Astrocyte (in vitro differentiated cells and primary cell): ENCODE measurements around the gene SHOC2. TPM values are rescaled to one million over a fixed set of nuclear protein-coding genes. Genes with fewer than 3 reads are reported as not detected.
A peak's percentile ranks its signal among the peaks of the same experiment; 100 is the strongest.

Experiments
- DNase-seq: peaks from one replicate; pipeline ENCODE4 v3.0.0-alpha.2; 2010; ENCODE audit warnings: low read depth
- FAIRE-seq: peaks from 2 replicates; lab custom pipeline; 2011; peaks lifted over from hg19 to GRCh38; lab: Jason Lieb, UNC
- H2AFZ ChIP-seq: 2 replicates; pipeline ENCODE4 v1.6.0; 2012; ENCODE audit warnings: low read depth, low read length, inconsistent platforms
- H3K27ac ChIP-seq: 2 replicates; pipeline ENCODE4 v1.5.1; 2011; ENCODE audit warnings: low read depth, low read length, inconsistent platforms
- H3K27me3 ChIP-seq: 2 replicates; pipeline ENCODE4 v1.6.0; 2011; ENCODE audit warnings: low read length, inconsistent platforms; ENCODE audit not compliant: insufficient read depth
- H3K36me3 ChIP-seq: 2 replicates; pipeline ENCODE4 v1.5.1; 2011; ENCODE audit warnings: low read length, inconsistent platforms; ENCODE audit not compliant: insufficient read depth
- H3K4me1 ChIP-seq: 2 replicates; pipeline ENCODE4 v1.5.1; 2011; ENCODE audit warnings: low read length, inconsistent platforms; ENCODE audit not compliant: insufficient read depth
- H3K4me2 ChIP-seq: 2 replicates; pipeline ENCODE4 v1.6.0; 2012; ENCODE audit warnings: low read length, inconsistent platforms
- H3K4me3 ChIP-seq: 2 replicates; pipeline ENCODE4 v1.5.1; 2011; ENCODE audit warnings: low read depth, mild to moderate bottlenecking, low read length, inconsistent platforms; ENCODE audit not compliant: insufficient read depth
- H3K79me2 ChIP-seq: 2 replicates; pipeline ENCODE4 v1.6.0; 2012; ENCODE audit warnings: mild to moderate bottlenecking, low read length, inconsistent platforms; ENCODE audit not compliant: insufficient read depth
- H3K9ac ChIP-seq: 2 replicates; pipeline ENCODE4 v1.6.0; 2012; ENCODE audit warnings: mild to moderate bottlenecking, low read length, inconsistent platforms
- H3K9me3 ChIP-seq: 2 replicates; pipeline ENCODE4 v1.5.1; 2012; ENCODE audit warnings: low read depth, mild to moderate bottlenecking, low read length, inconsistent platforms; ENCODE audit not compliant: insufficient read depth
- H4K20me1 ChIP-seq: 2 replicates; pipeline ENCODE4 v1.6.0; 2012; ENCODE audit warnings: low read length, inconsistent platforms; ENCODE audit not compliant: insufficient read depth
- H3K27ac Mint-ChIP-seq: one replicate; pipeline ENCODE4 v1.8.0; 2021; ENCODE audit warnings: mild to moderate bottlenecking, mixed read lengths; ENCODE audit not compliant: unreplicated experiment
- H3K27me3 Mint-ChIP-seq: one replicate; pipeline ENCODE4 v1.8.0; 2021; ENCODE audit warnings: low read depth, mixed read lengths; ENCODE audit not compliant: unreplicated experiment
- H3K36me3 Mint-ChIP-seq: one replicate; pipeline ENCODE4 v1.8.0; 2021; ENCODE audit warnings: low read depth, mixed read lengths; ENCODE audit not compliant: unreplicated experiment
- H3K4me1 Mint-ChIP-seq: one replicate; pipeline ENCODE4 v1.8.0; 2021; ENCODE audit warnings: low read depth, mixed read lengths; ENCODE audit not compliant: unreplicated experiment
- H3K4me3 Mint-ChIP-seq: one replicate; pipeline ENCODE4 v1.8.0; 2021; ENCODE audit warnings: mild to moderate bottlenecking, moderate library complexity, mixed read lengths; ENCODE audit not compliant: unreplicated experiment
- H3K9me3 Mint-ChIP-seq: one replicate; pipeline ENCODE4 v1.8.0; 2021; ENCODE audit warnings: mild to moderate bottlenecking, mixed read lengths; ENCODE audit not compliant: unreplicated experiment
- CTCF ChIP-seq: IDR thresholded peaks from 2 replicates; pipeline ENCODE4 v1.5.1; 2011; ENCODE audit warnings: low read depth, mild to moderate bottlenecking, inconsistent platforms, low read length, moderate library complexity; ENCODE audit not compliant: insufficient read depth
- EZH2 ChIP-seq: IDR thresholded peaks from 2 replicates; pipeline ENCODE4 v1.6.1; 2012; ENCODE audit warnings: mild to moderate bottlenecking, low read length, inconsistent platforms; ENCODE audit not compliant: insufficient read depth
- total RNA-seq: library from RNA; stranded (reverse); gene quantifications from 2 replicates; pipeline ENCODE4 v1.2.1, GENCODE V29; 2021

Gene SHOC2
- total RNA-seq, 1 donor from 2014 or later: 80.7 TPM

- TF ChIP-seq CTCF (no peak), EZH2 (no peak)
- Mint-ChIP-seq H3K9me3 (no peaks in the 10 kb centered on the region), H3K36me3 (peaks cover 8% of the 10 kb centered on the region), H3K27me3 (no peaks in the 10 kb centered on the region), H3K27ac (no peak overlapping the region), H3K4me1 (peaks cover 3% of the 10 kb centered on the region), H3K4me3 (no peak overlapping the region)
- H3K4me1 ChIP-seq: no peaks in the 10 kb centered on the region
- no peak overlapping the region for H2AFZ ChIP-seq
- no peaks in the 10 kb centered on the region for H3K9me3 ChIP-seq
- no peak overlapping the region for H3K4me3 ChIP-seq
- H3K36me3 ChIP-seq: peaks cover 10% of the 10 kb centered on the region
- H3K27ac ChIP-seq: no peak overlapping the region
- peaks cover 3% of the 10 kb centered on the region for H4K20me1 ChIP-seq
- no peak overlapping the region for H3K4me2 ChIP-seq
- FAIRE-seq (no peak), DNase-seq (no peak)
- no peaks in the 10 kb centered on the region for H3K79me2 ChIP-seq
- H3K27me3 ChIP-seq: no peaks in the 10 kb centered on the region
- H3K9ac ChIP-seq: no peak overlapping the region
Observed at GRCh38 chr10:111004016-111004415, 84.6 kb downstream of the SHOC2 start.

GRCh38 chr10:111007486-111007885, 88.1 kb downstream of the SHOC2 start:
- peaks cover 3% of the 10 kb centered on the region for H4K20me1 ChIP-seq
- H3K36me3 Mint-ChIP-seq: peaks cover 5% of the 10 kb centered on the region
- no peak overlapping the region for H3K4me3 Mint-ChIP-seq
- H3K4me1 ChIP-seq: no peaks in the 10 kb centered on the region
- H3K27ac ChIP-seq: no peak overlapping the region
- no peak overlapping the region for H3K27ac Mint-ChIP-seq
- no peak for TF ChIP-seq CTCF
- no peak for DNase-seq
- H3K4me2 ChIP-seq: no peak overlapping the region
- H3K9me3 ChIP-seq: no peaks in the 10 kb centered on the region
- H3K79me2 ChIP-seq: no peaks in the 10 kb centered on the region
- peak; percentile 13 for FAIRE-seq
- peaks cover 3% of the 10 kb centered on the region for H3K4me1 Mint-ChIP-seq
- no peak overlapping the region for H3K9ac ChIP-seq
- H3K36me3 ChIP-seq: peaks cover 13% of the 10 kb centered on the region
- H3K4me3 ChIP-seq: no peak overlapping the region
- H3K9me3 Mint-ChIP-seq: no peaks in the 10 kb centered on the region
- no peak overlapping the region for H2AFZ ChIP-seq
- no peaks in the 10 kb centered on the region for H3K27me3 Mint-ChIP-seq
- no peaks in the 10 kb centered on the region for H3K27me3 ChIP-seq

GRCh38 chr10:111015181-111015580, 95.8 kb downstream of the SHOC2 start:
- Mint-ChIP-seq H3K27ac (no peak overlapping the region), H3K4me1 (no peaks in the 10 kb centered on the region), H3K27me3 (no peaks in the 10 kb centered on the region), H3K36me3 (no peaks in the 10 kb centered on the region), H3K9me3 (no peaks in the 10 kb centered on the region), H3K4me3 (no peak overlapping the region)
- FAIRE-seq (no peak), DNase-seq (no peak)
- H3K79me2 ChIP-seq: no peaks in the 10 kb centered on the region
- no peak for TF ChIP-seq CTCF
- H3K27ac ChIP-seq: no peak overlapping the region
- H4K20me1 ChIP-seq: no peaks in the 10 kb centered on the region
- no peak overlapping the region for H3K4me3 ChIP-seq
- no peaks in the 10 kb centered on the region for H3K4me1 ChIP-seq
- no peak overlapping the region for H3K9ac ChIP-seq
- H3K36me3 ChIP-seq: peaks cover 5% of the 10 kb centered on the region
- H3K27me3 ChIP-seq: no peaks in the 10 kb centered on the region
- H3K4me2 ChIP-seq: no peak overlapping the region
- no peaks in the 10 kb centered on the region for H3K9me3 ChIP-seq
- H2AFZ ChIP-seq: no peak overlapping the region
